NCI-H1092 treated with DMSO at 0.1 percent for 48 hours (cell line): ENCODE measurements around the gene HMG20A.
A peak's percentile ranks its signal among the peaks of the same experiment; 100 is the strongest.
"Not testable (repeated sequence)": the region's sequence is repeated elsewhere in the genome, so short reads cannot be mapped to it uniquely, and the experiment has no call there.

Experiments
- DNase-seq: peaks from one replicate; lab custom pipeline; 2025; lab: John Stamatoyannopoulos, UW

Gene HMG20A

DNA sequence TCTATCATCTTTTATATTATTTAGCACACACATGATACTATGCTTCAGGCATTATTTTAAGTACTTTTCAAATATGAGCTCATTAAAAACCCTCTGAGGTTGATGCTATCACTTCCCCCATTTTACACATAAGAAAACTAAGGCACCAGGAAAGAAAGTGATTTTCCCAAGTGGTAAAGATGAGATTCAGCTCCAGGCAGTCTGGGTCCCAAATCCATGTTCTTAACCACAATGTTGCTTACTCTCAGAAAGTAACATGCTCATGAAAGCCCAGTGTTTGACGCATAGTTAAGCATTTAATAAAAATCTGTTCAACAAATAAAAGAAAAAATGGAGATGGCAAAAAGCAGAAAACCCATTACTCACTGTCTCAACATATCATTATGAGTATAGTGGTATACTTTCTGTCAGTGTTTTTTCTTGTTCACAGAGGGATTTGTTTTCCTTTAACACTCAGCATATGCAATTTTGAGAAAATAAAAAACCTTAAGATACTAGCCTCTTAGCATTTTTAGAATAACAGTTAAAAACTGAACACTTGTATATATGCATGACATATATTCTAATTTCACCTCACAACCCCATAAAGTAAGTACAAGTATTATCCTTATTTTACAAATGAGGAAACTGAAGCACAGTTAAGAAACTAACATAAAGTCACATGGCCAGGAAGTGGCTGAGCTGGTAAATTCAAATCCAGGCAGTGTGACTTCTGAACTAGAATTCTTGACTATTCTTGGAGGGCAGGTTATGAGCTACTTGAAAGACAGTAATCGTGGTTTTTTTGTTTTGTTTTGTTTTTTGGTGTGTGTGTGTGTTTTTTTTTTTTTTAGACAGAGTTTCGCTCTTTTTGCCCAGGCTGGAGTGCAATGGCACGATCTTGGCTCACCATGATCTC lies 11.2 kb upstream of the HMG20A start:
- no peak for DNase-seq

DNA sequence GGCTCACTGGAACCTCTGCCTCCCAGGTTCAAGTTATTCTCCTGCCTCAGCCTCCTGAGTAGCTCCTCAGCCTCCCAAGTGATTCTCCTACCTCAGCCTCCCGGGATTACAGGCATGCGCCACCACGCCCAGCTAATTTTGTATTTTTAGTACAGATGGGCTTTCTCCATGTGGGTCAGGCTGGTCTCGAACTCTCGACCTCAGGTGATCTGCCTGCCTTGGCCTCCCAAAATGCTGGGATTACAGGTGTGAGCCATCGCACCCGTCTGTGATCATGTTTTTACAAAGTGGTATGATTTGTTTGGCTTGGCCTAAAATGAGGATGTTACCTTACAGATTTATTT lies 10.6 kb upstream of the HMG20A start:
- not testable (repeated sequence) for DNase-seq

GRCh38 chr15:77410701-77411618 lies 9.7 kb upstream of the HMG20A start:
- no peak for DNase-seq

DNA sequence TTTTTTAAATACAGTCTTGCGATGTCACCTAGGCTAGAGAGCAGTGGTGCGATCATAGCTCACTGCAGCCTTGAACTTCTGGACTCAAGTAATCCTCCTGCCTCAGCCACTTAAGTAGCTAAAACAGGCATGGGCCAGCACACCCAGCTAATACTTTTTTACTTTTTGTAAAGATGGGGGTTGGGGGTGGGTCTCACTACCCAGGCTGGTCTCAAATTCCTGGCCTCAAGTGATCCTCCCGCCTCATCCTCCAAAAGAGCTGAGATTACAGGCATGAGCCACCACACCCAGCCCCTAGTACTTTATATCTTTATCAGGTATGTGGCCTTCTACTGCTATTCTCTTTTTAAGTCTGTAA lies 9.1 kb upstream of the HMG20A start:
- no peak for DNase-seq

- no peak for DNase-seq
Measured at GRCh38 chr15:77412972-77413698, 7.6 kb upstream of the HMG20A start.

DNA sequence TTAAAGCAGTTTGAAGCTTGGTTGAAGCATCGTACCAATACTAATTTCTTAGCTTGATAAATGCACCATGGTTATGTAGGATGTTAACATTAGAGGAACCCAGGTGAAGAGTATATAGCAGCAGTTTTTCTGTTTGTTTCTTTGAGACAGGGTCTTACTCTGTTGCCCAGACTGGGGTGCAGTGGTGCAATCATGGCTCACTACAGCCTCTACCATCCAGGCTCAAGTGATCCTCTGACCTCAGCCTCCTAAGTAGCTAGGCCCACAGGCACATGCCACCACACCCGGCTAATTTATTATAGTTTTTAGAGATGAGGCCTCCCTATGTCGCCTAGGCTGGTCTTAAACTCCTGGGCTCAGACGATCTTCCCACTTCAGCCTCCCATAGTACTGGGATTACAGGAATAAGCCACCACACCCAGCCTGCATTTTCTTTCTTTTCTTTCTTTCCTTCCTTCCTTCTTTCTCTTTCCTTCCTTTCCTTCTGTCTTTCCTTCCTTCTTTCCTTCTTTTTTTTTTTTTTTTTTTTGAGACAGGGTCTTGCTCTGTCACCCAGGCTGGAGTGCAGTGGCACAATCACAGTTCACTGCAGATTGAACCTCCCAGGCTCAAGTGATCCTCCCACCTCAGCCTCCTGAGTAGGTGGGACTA lies 6.9 kb upstream of the HMG20A start:
- DNase-seq: no peak

DNA sequence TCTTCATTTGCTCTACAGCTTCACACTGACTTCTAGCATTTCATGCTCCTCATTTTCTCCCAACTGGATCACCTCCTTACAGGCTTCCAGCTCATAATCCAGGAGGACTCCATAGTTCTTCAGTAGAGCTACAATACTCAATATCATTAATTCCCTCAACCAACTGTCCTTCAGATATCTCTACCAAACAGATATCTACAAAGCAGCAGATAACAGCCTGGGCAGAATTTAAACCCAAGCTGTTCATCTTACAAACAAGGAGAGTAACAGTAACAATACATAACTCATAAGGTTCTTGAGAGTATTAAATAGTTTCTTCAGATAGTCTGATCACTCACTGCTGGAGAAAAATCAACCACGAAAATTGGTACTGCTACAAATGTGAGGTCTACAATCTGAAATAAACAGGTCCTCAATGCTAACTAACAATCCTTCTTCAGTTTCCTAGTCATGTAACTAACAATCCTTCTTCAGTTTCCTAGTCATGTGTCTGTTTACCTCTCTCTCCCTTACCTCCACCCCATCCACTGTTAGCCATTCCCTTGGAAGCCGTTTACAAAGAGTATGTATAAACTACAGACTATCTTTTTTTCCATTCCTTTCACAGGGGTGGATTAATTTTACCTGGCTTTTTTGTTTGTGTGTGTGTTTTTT lies 5.8 kb upstream of the HMG20A start:
- no peak for DNase-seq

- DNase-seq: no peak
Measured at GRCh38 chr15:77415450-77416147, 5.1 kb upstream of the HMG20A start.

- DNase-seq: no peak
Measured at GRCh38 chr15:77416148-77416455, 4.6 kb upstream of the HMG20A start.

DNA sequence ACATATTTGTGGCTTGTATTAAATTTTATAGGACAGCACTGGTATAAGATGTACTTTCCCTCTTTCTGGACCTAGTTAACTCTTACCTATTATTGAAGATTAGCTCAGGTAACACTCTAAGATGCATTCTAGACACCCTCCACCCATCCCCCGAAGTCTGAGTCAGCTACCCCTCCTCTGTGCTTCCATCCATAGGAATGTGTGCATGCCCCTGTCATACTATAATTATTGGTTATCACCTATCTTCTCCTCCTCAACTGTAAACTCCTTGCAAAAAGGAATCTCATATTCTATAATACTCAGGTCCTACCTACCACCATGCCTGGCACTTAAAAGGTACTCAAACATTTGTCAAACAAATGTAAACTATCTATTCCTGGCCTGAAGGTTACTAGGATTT lies 3.7 kb upstream of the HMG20A start:
- DNase-seq: no peak

DNA sequence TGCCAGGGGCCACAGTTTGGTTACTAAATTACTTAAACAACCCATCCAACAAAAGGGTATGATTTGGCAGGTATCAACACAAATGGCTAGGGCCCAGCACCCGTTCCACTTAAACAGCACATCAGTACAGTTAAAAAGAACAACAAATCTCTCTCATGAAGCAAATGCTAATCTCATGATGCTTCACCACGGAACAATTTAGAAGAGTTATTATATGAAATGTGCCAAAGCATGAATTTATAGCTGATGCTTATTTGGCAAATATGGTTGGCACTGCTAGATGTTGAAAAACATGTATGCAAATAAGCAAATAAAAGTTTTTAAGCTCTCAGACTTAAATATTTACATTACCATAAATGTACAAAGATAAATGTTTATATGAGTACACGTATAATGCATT lies 3.1 kb upstream of the HMG20A start:
- no peak for DNase-seq

DNA sequence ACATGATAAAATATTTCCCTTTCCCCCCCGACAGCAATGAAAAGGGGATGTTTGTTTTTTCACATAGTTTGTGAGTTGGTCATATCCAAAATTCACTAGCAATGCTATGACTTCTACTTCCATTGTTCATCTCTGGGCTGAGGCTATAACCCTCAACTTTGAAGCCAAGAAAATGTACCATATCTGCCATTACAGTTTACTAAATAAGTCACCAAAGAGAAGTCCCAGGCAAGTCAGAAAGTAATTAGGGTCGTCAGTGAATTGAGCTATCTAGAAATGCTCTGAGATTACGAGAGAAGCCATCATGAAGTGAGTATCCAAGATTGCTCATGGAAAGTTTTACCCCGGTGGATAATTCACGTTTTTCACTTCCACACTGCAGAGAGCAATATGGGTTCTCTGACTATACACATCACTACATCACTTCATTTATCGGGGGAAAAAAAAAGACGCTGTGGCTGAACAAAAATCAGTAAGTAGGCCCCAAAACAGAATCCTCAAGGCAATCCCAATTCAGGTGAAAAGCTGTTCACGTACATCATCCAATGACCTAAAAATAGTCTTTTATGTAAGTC lies 2.2 kb upstream of the HMG20A start:
- no peak for DNase-seq

- no peak for DNase-seq
Measured at GRCh38 chr15:77418966-77419835, 1.5 kb upstream of the HMG20A start.

DNA sequence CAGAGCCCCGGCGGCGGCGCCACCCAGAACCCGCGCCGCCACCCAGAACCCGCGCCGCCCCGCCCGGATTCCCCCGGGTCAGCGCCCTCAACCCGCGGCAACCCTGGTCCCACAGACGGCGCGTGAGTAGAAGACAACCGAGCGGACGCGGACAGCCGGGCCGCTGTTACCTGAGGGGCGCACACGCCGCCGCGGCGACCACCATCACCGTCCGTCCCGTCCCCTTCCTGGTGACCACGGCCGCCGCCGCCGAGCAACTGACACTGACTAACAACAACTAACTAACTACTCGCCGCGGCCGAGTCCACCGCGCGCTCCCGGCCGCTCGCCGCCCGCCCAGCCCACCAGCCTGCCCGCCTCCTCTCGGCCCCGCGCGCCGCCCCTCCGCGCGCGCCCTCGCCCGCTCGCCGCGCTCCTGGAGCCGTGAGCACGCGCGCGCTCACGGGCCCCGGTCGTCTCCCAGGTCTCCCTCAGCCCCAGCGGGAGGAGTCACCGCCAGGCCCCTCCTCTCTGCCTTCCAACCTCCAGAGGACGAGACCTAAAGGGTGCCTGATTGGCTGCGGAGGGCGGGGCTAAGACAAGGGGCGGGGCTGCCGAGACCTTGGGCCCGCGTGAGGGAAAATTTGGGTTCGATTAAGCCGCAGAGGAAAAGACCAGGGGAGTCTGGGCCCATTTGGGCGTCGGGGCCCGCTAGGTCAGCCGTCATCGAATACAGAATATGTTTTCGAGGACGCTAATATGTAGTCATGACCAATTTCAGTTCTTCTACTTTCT lies 665 bp upstream of the HMG20A start, which contains the start of gene PEAK1:
PEAK1 (minus strand) TSS at position 269 of the 774 bp plus-strand sequence. CDS start 238,178 bp downstream, outside the sequence.
- DNase-seq: peak; percentile 94

DNA sequence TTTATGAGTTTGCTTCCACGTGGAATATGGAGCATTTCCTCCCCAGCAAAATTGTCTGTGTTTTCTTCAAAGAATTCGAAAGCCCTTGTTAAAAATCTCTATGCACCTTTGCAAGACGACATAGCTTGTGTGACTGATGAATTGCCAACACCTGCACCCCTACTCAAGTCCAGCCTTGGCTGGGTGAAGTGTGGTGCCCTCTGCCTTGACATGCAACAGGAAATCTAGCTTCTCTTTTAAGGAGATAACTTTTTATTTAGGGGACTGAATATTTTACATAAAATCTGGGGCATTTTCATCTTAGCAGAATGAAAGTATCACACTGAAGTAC lies 647 bp downstream of the HMG20A start:
- DNase-seq: peak; percentile 11

- no peak for DNase-seq
Measured at GRCh38 chr15:77425104-77425503, 4.4 kb downstream of the HMG20A start.

DNA sequence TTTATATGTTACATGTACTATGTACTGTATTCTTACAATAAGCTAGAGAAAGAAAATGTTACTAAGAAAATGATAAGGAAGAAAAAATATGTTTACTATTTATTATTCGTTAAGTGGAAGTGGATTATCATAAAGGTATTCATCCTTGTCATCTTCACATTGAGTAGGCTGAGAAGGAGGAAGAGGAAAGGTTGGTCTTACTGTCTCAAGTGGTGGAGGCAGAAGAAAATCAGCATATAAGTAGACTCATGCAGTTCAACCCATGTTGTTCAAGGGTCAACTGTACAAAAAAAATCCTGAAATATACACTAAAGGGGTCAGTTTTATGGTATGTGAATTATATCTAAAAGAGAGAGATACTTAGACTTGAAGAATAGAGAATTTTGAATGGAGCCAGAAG lies 5.7 kb downstream of the HMG20A start:
- DNase-seq: no peak

DNA sequence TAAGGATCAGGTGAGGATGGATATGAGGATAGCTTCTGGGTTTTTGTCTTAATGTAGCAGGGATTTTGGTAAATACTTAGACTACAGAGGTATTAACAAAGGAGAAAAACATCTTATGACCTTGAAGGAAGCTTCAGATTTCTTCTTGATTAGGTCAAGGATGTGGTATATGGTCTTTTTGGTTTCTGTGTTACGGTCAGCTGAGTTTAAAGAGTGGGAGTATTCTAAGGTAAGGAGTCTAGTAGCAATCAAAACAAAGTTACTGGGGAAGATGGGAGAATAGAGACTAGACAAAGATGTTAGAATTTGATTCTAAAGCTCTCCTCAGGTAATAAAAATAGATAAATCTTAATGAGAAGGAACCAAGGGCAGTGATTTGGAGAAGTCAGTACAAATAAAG lies 6.2 kb downstream of the HMG20A start:
- DNase-seq: no peak

DNA sequence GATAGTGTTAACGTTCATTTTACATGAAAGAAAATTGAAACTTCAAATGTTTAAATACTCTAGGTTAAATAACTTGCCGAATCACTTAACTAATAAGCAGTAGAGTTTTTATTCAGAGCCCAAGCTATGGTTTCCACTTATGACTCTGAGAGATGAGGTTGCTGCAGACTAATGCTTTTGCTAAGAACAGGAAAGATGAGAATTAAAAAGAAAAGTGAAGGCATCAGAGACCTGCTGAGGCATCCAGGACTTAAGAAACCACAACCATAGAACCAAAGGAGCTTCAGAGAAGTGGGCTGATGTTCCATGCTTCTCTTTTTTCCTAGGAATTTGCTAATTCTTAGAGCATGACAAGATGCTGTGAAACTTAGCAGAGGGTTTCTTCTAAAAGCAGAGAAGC lies 9.5 kb downstream of the HMG20A start:
- DNase-seq: no peak
